ENCODE measurements around the gene GRIN3A. TPM values are rescaled to one million over a fixed set of nuclear protein-coding genes. Genes with fewer than 3 reads are reported as not detected.

Gene GRIN3A
- polyA plus RNA-seq, 3 donors, result 1.9 to 3.2 (median 2.3) TPM

DNA sequence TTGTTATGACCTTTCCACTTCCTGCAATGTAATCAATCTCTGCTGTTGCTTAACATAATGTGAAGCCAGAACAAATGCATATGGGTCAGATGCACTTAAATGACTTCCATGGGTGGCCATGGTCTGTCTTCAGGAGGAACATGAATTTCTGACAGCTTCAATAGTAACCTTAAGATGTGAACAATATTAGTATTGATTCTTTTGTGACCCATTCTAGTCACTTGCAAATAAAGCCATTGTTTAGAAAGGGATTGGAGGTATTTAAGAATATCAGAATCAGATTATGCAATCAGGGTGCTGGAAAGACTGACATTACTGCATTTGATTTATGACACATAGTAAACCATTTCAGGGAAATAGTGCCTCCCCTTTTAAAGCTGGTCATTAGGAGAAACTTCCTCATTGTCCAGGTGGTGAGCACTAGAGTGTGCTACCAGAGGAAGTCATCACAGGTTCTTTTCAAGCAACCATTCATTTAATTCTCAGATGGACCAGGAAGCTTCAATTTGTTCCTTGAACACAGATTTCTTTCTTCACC is 32.1 kb downstream of the GRIN3A start:
- DNase-seq (ENCODE audit: low read depth in 3 of 3, low spot score in 2 of 3), result no peak

DNA sequence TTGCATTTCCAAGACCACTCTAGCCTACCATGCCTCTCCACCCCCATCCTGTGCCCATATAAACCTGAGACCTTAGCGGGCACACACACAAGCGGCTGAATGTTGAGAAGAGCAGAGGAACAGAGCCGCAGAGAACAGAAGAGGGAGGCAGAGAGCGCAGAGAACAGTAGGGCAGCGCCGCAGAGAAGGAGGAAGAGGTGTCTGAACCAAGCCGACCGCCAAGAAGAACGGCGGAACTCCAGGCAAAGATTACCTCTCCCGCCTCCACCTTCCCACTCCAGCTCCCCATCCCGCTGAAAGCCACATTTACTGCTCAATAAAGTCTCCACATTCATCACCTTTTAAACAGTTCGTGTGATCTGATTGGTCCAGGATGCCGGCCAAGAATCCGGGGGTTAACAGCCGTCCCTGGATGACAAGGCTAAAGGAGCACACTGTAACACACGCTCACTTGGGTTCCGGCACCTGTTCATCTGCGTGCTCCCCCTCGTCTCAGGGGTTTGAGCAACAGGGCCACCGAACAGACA is 33.2 kb downstream of the GRIN3A start:
- no peak for DNase-seq (ENCODE audit: low read depth in 3 of 3, low spot score in 2 of 3)

DNA sequence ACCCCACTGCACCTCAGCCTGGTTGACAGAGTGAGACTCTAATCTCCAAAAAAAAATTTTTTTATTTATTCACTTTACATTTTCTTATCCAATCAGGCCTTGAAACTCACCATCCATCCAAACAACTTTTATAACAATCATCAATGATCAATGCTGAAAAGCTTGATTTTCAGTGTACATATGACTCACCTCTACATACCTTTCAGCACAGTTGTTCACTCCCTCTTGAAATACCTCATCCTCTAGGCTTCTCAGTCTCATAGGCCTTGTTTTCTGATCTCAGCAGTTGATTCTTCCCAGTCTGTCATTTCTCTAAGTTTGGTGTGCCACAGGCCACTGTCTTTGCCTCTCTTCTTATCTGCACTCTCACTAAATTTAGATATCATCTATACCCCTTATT is 36.2 kb downstream of the GRIN3A start:
- no peak for DNase-seq (ENCODE audit: low read depth in 3 of 3, low spot score in 2 of 3)

DNA sequence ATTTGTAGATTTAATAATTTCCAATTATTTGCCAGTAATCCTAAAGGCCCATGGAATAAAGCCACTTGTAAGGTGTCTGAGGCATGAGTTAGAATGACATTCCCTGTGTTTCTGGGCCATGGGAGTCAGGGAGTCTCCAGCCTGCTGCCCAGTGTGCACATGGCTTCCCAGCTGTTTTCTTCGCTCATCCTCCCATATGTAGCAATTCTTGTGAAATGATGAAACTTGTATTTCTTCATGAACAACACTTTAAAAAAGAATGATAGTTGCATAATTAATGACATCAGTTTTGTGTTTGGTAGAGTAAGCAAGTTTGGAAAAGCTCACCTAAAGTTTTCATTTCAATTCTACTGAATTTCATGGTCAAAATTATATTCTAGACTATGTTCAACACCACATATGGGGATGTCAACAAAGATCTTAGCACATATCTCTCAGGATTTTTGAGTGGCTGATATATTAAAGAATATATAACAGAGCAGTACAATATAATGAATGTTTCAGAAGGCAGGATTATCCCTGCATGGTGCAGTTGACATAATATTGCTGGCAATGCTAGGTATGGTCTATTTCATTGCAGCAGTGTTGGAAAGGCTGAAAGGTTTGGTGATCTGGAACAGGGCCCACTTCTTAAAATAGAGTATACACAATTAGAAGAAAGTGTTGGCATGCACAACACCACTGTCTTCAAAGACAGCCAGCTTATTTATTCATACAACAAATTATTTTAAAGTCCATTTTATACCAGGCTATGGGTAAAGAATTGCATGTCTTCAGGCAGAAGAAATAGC is 44.7 kb downstream of the GRIN3A start:
- no peak for DNase-seq (ENCODE audit: low read depth in 3 of 3, low spot score in 2 of 3)

DNA sequence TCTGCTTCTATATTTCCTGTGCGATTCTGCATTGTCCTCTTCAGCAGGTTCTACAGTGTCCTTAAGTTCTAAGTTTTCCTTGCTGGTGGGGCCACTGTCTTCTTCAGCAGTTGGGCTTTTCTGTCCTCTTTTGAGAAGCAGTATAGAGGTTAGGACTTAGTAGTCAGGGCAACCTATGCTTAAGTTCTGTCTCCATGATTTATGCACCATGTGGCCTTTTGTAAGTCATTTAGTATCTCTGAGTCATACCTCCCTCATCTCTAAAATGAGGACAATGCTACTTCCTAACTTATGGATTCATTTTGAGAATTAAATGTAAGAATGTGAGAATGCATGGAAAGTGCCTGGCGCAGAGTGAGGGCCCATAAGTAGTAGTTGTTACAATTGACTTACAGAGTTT is 46.8 kb downstream of the GRIN3A start:
- DNase-seq (ENCODE audit: low read depth in 3 of 3, low spot score in 2 of 3), result no peak

DNA sequence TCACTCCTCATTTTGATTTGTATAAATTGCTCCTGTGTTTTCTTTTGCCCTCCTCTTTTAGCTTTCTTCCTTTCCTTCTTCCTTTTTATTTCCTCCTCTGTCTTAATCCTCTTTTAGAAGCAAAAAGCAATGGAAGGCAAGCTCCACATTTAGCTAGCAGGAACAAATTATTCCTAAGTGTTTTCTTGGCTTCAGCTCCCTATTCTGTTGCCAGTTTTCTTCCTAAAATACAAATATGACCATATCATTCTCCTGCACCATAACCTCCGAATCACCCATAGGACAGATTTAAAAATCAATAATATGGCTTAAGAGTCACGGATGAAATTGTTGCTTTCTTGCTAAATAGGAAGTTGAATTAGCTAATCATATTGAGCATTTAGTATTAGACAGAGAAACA is 49.4 kb downstream of the GRIN3A start:
- no peak for DNase-seq (ENCODE audit: low read depth in 3 of 3, low spot score in 2 of 3)

DNA sequence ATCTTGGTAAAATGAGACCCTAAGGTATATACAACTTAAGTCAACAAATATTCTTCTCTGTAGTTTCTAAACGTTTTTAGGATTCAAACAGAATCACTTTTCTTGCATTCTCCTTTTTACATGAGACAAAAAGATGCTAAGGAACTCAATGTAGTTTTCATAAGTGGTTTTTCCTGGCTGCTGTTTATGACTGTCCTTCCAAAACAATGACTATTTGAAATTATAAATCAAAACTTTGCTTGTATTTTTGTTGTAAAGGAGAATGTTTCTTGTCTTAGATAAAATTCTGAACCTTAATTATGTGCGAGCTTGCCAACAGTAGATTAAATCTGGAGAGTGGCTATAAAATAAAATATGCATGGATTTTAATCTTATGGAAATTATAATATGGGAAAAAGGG is 53.8 kb downstream of the GRIN3A start:
- DNase-seq (ENCODE audit: low read depth in 3 of 3, low spot score in 2 of 3), result no peak

DNA sequence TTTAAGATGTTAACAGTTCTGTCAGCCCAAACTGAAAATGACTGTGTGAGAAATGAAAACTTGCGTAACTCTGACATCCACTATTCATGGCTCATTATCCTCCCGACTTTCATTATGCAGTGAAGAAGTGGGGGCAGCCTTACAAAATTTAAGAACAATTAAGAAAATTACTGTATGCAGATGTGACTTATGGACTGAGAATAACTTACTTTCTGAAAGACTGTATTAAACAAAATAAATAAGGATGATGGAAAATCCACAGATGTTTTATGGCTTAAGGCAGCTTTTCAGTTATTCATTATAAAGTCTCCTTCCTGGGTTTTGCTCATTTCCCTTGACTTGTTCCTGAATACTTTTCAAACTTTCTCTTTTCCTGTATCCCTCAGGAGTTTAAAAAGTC is 55.2 kb downstream of the GRIN3A start:
- no peak for DNase-seq (ENCODE audit: low read depth in 3 of 3, low spot score in 2 of 3)

DNA sequence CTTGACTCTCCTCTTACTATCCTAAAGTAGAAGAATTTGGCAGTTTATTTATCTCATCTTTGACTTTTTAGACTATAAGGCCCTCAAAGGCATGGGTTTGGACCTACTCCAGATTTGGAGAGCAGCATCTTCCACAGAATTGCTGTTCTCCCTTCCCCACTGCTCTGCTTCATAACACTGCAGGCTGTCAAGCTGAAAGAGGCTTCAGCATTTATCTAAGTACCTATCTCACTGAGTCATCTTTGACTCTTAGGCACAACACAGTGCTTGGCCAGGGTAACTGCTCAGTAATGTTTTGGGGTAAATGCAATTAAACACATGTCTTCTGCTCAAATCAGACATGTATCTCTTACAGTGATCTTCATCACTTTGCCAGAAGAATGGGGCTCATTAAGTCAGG is 60.6 kb downstream of the GRIN3A start:
- DNase-seq (ENCODE audit: low read depth in 3 of 3, low spot score in 2 of 3), result no peak

DNA sequence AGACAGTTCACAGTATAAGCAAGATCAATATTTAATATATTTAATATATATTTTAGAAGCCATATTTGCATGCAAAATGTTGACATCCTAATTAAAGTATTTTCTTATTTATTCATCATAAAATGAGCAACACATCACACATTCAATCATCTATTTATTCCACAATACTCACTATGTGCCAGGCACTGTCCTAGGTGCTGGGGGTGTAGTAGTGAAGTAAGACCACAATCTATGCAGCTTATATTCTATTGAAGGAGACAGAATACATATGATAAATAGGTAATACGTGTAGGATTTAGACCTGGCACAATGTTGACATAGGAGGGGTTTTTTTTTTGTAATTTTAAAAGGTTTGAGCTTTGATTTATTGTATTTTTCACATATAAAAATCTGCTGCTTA is 63.1 kb downstream of the GRIN3A start:
- DNase-seq (ENCODE audit: low read depth in 3 of 3, low spot score in 2 of 3), result no peak

DNA sequence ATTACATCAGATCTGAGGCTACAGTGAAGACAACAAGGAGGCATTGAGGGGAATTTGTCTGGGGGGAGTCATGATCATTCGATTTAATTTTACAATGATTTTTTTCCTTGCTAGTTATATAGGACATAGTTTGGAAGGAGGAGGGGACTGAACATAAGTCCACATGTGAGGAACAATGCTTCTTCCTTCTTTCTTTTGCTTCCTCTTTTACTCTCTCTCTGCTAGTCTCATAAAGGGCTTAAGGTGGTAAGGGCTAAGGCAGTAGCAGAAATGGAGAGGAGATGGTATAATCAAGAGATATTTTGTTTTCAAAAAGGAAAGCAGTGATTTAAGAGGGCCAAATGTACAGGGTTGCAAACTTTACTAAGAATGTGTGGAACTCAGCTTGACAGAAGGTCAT is 64.3 kb downstream of the GRIN3A start:
- no peak for DNase-seq (ENCODE audit: low read depth in 3 of 3, low spot score in 2 of 3)

DNA sequence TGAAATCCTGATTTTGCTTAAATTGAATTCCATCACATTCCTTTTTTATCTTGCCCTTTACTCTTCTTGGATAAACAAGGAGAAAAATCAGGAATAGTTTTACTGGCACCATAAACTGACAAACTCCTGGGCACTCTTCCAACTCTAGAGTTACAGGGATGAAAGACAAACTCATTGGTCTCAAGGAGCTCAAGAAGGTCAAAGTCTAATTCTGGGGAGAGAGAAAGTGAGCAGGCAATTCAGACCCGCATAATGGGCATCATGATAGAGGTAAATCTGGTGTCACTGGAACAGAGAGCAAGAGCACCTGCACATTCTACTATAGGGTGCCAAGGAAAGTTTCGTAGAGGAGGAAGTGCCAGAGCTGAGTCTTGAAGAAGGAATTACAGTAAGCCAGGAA is 64.8 kb downstream of the GRIN3A start:
- no peak for DNase-seq (ENCODE audit: low read depth in 3 of 3, low spot score in 2 of 3)

DNA sequence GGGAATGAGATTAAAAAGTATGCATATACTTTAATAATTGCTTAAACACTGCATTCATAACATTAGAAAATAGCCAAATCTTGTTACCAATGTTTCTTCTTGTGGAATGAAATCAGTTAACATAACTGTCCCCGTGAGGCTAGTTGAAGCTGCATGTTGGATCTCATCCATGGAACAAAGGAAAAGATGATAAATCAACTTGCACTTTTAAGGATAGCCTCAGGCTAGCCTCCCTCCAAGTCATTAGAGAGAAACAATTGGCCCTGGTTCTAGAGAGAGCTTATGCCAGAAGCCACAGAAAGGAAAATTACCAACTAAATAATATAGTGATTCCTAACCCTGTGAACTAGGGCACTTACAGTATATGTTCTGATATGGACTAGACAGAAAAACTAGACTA is 66.9 kb downstream of the GRIN3A start:
- no peak for DNase-seq (ENCODE audit: low read depth in 3 of 3, low spot score in 2 of 3)

DNA sequence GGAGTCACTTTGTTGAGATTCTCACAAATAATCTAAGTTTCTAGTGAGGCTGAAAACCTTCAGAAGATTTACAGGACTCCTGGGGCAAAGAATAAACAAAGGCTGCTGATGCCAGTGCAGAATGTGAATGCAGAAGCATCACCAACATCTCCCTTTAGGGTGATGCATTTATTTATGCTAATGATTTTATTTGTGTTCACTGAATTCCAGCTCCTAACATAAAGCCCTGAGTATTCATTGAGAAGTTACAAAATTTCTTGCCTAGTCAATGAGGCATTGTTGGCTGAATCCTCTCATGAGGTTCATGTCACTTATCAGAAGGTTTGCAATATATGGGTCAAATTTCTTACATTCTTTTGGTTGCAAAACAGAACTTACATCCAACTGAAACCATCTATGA is 70.0 kb downstream of the GRIN3A start:
- DNase-seq (ENCODE audit: low read depth in 3 of 3, low spot score in 2 of 3), result no peak

DNA sequence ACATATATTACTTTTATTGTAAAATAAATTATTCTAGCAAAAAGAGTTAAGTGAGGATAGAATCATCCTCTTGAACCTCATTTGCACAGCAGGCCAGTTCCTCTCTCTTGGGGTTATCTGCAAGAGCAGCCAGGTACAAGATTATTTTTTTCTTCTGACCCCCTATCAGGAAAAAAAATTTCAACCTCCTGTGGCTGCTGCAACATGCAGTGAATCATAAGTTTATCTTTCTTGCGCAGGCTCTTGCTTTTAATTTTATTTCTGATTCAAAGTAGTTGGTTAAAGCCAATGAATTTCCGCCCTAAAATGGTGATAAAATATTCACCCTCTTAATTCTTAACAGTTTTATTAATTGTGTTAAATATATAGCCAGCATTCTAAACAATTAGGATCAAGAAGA is 74.0 kb downstream of the GRIN3A start:
- no peak for DNase-seq (ENCODE audit: low read depth in 3 of 3, low spot score in 2 of 3)

DNA sequence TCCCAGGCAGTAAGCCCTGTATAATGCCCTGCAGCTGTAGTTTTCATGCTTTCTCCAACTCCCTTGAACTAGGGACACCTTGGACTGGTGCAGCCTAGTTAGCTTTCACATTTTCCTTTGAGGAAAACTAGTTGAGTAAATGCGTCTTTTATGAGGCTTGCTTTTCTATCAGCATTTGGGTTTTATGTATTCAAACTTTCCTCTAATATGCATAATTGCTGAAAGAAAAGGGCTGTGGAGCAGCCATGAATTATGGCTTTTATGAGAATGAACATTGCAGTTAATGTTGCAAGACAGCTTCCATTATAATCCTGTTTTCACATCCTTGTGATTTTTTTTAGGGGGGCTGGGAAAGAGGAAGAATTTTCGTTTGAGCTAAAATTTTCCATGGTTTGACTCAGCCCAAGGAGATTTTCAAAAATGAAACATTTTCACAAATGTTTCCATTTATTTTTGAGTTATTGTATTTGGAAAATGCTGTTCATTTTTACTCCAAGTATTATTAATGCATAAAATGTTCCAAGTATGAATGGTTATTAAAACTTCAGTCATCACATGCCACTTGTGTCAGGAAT is 85.8 kb downstream of the GRIN3A start:
- DNase-seq (ENCODE audit: low read depth in 3 of 3, low spot score in 2 of 3), result no peak

DNA sequence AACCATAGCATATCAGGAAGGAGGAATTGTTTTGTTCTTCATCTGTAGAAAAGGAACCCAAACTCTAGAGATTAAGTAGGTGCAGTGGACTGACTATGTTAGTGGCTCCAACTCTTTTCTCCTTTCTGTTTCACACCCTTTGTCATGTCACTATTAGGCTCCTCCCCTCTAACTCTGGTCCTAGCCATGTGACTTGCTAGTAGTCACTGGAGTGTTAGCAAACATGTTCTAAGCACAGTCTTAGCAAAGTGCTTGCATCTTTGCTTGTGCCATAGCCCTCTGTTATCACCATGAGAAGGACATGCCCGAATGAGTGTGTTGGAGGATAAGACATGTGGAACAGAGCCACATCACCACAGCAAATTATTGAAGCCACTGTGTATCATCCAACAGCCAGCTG is 88.3 kb downstream of the GRIN3A start:
- DNase-seq (ENCODE audit: low read depth in 3 of 3, low spot score in 2 of 3), result no peak

DNA sequence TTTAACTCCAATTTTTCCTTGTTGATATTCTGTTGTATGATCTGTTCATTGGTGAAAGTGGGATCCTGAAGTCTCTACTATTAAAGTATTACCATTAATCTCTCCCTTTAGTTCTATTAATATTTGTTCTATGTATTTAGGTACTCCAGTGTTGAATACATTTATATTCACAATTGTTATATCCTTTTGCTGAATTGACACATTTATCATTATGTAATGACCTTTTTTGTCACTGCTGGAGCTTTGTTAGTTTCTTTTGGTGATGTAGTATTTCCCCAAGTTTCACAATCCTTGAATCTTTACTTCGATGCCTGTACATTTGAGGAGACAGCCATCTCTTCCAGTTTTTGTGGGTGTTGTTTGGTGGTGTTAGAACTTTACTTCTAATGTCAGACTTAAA is 90.0 kb downstream of the GRIN3A start:
- DNase-seq (ENCODE audit: low read depth in 3 of 3, low spot score in 2 of 3), result no peak

DNA sequence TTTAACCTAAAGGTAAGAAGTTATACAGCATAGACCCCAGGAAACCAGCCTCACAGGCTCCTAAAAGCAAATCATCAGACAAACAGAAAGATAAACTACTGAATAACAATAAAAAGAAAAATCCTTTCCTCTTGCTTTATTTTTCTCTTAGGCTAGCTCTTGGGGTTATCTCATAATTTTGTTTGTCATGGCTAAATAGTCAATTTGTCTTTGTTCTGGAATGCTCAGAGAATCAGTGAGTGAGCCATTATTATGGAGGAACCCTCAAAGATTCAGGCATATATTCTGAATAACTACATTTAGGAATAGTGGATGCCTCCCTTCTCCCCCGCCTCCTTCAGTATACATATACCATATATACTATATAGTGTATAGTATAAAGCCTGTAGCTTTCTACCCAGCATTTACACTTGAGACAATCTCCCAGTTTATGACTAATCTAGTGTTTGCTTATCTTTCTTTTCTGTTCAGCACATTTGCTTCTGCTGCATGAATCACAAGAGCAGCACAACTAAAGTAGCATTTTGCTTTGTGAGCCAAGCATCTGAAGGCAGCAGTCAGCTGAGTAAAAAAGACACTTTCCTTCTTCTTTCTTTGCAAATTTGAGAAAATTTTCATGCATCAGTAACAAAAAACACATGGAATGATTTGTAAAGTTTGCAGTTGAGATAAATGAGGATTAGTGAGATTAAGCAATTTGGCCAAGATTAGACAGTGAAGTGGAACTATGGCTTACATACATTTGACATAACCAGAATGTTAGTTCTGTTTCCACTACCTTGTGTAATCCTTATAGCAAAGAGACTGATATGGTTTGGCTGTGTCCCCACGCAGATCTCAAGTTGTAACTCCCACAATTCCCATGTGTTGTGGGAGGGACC is 98.4 kb downstream of the GRIN3A start:
- no peak for DNase-seq (ENCODE audit: low read depth in 3 of 3, low spot score in 2 of 3)

DNA sequence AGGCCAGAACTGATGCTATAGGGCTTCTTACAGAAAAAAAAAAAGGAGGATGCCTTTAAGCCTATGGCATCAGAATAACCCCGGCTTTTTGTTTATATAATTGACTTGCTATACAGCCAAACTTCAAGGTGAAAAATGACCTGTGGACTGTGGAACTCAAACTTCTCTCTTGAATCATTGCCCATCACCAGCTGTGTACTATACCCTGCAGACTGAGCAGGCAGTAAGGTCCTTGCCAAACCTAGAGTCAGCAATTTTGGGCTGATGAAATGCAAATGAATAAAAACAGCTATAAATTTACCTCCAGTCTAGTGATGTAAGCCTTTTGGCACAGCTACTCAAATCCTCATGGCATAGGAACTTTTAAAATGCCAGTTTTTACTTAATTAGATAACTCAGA is 99.1 kb downstream of the GRIN3A start:
- DNase-seq (ENCODE audit: low read depth in 3 of 3, low spot score in 2 of 3), result no peak

DNA sequence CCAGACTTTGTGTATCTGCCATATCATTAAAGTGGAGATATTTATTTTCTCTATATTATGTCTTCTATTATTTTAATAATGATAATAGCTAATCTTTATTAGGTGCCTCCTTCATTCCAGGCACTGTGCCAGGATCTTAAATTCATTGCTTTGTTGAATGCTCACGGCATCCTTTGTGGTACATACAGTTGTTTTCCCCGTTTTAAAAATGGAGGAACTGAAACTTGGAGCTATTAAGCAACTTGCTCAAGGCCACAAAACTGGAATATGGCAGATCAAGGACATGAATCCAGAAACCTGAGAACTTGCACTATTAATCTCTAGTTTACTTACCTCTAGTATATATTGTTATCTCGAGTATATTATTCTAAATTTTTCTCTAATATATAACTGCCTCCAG is 102.2 kb downstream of the GRIN3A start:
- no peak for DNase-seq (ENCODE audit: low read depth in 3 of 3, low spot score in 2 of 3)

Data from right renal cortex interstitium (tissue), 3 donors.